LNCAP (cell line): ENCODE data around the gene CNKSR1.

Experiments
- CTCF ChIP-seq: fragments of 450-650 bp; IDR thresholded peaks from 2 replicates; pipeline ENCODE4 v1.5.1; 2017; ENCODE audit warnings: mild to moderate bottlenecking

The CNKSR1 gene

GRCh38 chr1:26233903-26234643, 56.8 kb downstream of the CNKSR1 start, which contains the start of gene CEP85:
Gene CEP85, plus strand, starts transcription at chr1:26234200. Its CDS starts 5,584 bp downstream, at chr1:26239784.
- peak; percentile 62 for TF ChIP-seq CTCF

GRCh38 chr1:26234644-26235370, 57.5 kb downstream of the CNKSR1 start:
- no peak for TF ChIP-seq CTCF

GRCh38 chr1:26237230-26237966, 60.1 kb downstream of the CNKSR1 start:
- TF ChIP-seq CTCF, result no peak
